Measurements from ENCODE around the gene UGT8.

- TF ChIP-seq CTCF (IDR thresholded peaks at IDR 0.05) (peak in 2 of 3 donors; percentile 15 to 24), POLR2A (IDR thresholded peaks at IDR 0.05) (no peak), EP300 (IDR thresholded peaks at IDR 0.05) (no peak)
These were observed 96.2 kb downstream of the UGT8 start for GRCh38 chr4:114694770-114695169.

All from ovary (tissue), 3 donors.